22Rv1 (cell line): Measurements from ENCODE around the gene IPPK.

Experiments used
- ZFX ChIP-seq: fragments of 450-650 bp; IDR thresholded peaks from 2 replicates; pipeline ENCODE4 v1.6.1; 2017; ENCODE audit warnings: antibody characterized with exemption, borderline replicate concordance
- TF ChIP-seq, protein P1 (sequence below): fragments of 450-650 bp; IDR thresholded peaks from 2 replicates; pipeline ENCODE4 v1.5.1; 2017; ENCODE audit warnings: mild to moderate bottlenecking

DNA sequence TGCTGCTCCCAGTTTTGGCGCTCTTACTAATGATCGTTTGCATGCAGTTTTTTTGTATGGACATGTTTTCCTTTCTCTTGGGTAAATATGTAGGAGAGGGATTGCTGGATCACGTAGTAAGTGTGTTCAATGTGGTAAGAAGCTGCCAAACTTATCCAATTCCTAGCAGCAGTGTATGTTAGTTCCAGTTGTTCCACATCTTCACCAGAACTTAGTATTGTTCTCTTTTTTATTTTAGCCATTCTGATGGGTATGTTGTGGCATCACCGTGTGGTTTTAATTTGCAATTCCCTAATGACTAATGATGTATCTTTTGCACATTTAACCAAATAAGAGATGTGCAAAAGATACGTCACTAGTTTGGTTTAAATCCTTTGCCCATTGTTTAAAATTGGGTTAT lies 65.9 kb downstream of the IPPK start:
- TF ChIP-seq, protein P1, sequence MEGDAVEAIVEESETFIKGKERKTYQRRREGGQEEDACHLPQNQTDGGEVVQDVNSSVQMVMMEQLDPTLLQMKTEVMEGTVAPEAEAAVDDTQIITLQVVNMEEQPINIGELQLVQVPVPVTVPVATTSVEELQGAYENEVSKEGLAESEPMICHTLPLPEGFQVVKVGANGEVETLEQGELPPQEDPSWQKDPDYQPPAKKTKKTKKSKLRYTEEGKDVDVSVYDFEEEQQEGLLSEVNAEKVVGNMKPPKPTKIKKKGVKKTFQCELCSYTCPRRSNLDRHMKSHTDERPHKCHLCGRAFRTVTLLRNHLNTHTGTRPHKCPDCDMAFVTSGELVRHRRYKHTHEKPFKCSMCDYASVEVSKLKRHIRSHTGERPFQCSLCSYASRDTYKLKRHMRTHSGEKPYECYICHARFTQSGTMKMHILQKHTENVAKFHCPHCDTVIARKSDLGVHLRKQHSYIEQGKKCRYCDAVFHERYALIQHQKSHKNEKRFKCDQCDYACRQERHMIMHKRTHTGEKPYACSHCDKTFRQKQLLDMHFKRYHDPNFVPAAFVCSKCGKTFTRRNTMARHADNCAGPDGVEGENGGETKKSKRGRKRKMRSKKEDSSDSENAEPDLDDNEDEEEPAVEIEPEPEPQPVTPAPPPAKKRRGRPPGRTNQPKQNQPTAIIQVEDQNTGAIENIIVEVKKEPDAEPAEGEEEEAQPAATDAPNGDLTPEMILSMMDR, result no peak
- no peak for TF ChIP-seq ZFX
